GM18519 (cell line): ENCODE measurements around the gene CCDC78.

Source experiments
- ATAC-seq: cut with Tn5 transposase; IDR thresholded peaks from one replicate; pipeline ENCODE4 v1.9.1; 2021; ENCODE audit warnings: mild to moderate bottlenecking, moderate library complexity; ENCODE audit not compliant: unreplicated experiment, low FRiP score

Gene CCDC78

DNA sequence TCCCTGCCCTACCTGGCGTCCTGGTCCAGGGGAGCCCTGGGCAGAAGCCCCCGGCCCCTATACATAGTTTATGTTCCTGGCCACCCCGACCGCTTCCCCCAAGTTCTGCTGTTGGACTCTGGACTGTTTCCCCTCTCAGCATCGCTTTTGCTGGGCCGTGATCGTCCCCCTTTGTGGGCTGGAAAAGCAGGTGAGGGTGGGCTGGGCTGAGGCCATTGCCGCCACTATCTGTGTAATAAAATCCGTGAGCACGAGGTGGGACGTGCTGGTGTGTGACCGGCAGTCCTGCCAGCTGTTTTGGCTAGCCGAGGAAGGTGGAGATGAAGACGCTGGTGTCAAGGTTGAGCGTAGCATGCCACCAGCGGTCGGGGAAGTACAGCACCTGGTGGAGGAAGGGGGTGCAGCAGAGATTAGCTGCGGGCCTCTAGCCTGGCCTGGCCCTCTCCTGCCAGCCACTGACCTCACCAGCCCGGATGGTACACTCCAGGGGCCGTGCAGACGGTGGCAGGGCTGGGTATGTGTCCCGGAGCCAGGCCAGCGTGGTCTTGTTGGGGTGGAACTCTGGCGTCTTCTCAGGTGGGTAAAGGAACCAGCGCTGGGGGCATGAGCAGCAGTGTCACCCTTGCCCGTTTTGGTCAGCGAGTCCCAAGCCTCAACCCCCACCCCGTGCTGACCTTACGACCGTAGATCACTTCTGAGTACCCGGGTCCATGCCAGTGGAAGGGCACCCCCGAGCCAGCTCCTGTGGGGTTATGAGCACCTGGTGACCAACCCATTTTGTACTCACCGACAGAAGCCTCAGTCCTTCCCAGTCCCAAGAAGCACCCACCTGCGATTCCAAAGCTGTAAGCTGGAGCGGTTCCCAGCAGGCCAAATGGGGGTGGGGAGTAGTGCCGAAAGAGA lies 43.5 kb downstream of the CCDC78 start:
- no peak for ATAC-seq

DNA sequence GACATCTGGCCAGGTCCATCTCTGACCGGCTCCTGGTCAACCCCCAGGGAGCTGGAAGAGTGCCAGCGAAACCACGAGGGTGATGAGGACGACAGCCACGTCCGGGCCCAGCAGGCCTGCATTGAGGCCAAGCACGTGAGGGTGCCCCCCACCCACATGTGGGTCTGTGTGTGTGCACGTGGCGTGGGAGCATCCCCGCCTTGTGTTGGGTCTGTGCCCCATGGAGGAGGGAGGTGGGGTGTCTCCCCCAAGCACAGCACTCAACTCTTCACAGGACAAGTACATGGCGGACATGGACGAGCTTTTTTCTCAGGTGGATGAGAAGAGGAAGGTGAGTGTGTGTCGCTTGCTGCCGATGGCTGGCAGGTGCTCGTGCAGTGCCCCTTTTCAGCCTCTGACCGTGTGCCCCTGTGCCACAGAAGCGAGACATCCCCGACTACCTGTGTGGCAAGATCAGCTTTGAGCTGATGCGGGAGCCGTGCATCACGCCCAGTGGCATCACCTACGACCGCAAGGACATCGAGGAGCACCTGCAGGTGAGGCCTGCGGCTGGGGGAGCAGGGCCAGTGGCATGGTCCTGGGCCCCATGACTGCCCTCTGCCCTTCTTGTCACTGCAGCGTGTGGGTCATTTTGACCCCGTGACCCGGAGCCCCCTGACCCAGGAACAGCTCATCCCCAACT lies 44.4 kb downstream of the CCDC78 start:
- ATAC-seq = no peak

DNA sequence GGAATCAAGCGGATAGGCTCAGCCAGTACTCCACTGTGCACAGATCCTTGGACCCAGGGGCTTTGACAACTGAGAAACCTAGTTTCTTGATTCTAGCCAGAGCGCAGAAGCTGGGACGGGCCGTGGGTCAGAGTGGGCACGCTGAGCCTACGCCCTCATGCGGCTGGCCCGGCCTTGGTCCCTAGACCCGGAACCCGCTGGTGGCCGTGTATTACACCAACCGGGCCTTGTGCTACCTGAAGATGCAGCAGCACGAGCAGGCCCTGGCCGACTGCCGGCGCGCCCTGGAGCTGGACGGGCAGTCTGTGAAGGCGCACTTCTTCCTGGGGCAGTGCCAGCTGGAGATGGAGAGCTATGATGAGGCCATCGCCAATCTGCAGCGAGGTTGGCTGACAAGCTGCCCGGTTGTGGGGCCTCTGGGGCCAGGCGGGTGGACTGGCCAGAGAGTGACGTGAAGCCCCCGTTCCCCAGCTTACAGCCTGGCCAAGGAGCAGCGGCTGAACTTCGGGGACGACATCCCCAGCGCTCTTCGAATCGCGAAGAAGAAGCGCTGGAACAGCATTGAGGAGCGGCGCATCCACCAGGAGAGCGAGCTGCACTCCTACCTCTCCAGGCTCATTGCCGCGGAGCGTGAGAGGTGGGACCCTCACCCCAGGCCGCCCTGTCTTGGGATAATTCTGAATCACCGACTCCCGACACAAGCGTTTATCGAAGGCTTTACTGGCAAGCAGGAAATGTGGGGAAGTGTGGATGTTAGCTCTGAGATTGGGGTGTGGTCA lies 45.1 kb downstream of the CCDC78 start:
- no peak for ATAC-seq

DNA sequence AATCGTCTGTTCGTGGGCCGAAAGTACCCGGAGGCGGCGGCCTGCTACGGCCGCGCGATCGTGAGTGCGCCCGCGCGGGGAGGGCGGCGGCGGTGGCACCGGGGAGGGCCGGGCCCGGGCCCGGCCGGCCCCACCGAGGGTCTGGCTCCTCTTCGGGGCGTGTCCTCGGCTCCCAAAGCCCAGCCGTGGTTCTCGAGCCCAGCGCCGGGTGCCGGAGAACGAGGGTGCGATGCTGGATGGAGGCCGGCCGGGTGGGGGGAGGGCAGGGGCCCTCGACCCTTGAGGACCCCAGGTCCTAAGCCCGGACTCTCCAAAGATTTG lies 45.7 kb downstream of the CCDC78 start:
- no peak for ATAC-seq

DNA sequence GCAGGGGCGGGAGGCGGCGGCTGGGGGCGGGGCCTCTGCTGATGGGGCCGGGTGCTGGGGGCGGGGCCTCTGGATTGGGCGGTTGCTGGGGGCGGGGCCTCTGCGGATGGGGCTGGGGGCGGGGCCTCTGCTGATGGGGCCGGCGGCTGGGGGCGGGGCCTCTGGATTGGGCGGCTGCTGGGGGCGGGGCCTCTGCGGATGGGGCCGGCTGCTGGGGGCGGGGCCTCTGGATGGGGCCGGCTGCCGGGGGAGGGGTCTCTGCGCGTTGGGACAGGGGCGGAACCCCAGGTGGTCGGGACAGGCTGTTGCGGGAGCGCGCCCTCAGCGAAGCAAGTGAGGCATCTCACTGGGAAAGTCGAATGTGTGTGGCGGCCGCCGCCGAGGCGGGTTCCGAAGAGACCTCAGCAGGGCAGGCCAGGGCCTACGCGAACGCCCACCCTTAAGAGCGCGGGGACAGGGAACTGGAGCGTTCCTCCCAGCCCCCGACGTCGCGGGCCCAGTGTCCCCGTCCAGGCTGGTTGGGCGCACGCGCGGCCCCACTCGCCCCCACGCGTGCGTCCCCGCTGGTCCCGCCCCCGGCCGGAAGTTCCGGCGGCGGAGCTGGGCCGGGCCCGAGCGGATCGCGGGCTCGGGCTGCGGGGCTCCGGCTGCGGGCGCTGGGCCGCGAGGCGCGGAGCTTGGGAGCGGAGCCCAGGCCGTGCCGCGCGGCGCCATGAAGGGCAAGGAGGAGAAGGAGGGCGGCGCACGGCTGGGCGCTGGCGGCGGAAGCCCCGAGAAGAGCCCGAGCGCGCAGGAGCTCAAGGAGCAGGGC lies 46.2 kb downstream of the CCDC78 start, which contains the start of gene STUB1:
STUB1 (plus strand) TSS at position 597 of the 811 bp plus-strand sequence; CDS start at position 713, 116 bp downstream.
- ATAC-seq = peak; percentile 24

DNA sequence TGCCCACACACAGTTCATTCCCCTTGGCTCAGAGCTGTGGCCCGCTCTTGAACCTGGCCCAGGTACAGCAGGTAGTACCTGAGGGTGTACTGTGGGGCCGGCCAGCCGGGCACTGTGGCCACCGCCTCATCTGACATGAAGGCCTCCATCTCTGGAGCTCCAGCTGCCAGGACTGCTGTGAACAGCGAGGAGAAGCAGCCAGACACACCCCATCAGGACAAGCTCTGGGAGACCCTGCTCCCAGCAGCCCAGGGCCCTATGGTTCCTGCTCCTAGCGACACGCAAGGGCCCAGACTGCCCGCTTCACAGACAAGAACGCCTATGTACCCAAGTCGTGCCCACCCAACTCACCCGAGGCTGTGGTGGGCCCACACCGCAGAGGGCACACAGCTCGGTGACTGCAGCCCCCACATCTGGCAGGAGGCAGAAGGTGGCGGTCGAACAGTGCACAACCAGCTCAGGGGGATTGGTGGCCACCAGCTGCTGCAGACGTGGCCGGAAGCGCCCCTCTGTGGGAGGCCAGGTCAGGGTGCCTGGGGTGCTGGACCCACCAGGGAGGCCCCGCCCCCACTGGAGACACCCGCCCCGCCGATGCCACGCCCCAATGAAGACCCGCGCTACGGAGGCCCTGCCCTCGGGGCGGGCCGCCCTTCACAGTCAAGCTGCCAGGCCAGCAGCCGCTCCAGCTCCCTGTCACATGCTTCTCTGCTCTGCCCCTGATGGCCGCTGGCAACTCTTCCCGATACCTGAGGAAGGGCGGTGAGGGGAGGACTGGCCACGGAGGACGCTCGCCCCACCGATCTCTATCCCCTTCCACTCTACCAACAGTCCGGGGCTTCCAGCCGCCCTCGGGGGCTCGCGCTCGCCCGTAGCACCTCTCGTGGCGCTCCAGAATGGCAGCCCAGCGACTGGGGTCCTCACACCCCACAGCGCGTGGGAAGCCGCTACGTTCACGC lies 47.1 kb downstream of the CCDC78 start:
- no peak for ATAC-seq

DNA sequence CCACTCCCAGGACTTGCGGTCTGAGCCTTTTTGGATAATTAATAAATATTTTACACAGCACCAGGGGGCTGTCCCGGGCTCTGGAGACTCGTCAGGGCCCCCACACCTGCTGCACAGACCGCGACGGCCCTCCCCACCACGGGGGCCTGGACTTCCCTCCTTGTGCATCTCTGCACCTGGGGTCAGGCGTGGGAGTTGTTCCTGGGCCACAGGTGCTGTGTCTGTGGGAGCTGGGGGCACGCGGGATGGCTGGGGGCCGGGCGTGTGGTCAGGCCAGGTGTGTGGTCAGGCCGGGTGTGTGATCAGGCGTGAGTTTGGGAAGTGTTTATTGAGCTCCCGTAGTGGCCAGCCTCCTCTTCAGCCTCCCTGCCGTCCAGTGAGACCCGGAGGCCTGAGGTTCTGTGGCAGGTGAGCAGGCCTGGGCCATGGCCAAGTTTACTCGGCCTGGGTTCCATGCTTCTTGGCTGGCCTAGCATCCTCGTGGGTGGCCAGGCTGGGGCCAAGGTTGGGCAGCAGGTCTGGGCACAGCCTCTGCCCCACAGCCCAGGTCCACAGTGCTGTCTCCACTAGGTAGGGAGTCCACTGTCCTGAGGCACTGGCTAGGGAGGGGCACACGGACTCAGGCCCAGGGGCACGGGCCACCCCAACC lies 47.9 kb downstream of the CCDC78 start:
- ATAC-seq = no peak

DNA sequence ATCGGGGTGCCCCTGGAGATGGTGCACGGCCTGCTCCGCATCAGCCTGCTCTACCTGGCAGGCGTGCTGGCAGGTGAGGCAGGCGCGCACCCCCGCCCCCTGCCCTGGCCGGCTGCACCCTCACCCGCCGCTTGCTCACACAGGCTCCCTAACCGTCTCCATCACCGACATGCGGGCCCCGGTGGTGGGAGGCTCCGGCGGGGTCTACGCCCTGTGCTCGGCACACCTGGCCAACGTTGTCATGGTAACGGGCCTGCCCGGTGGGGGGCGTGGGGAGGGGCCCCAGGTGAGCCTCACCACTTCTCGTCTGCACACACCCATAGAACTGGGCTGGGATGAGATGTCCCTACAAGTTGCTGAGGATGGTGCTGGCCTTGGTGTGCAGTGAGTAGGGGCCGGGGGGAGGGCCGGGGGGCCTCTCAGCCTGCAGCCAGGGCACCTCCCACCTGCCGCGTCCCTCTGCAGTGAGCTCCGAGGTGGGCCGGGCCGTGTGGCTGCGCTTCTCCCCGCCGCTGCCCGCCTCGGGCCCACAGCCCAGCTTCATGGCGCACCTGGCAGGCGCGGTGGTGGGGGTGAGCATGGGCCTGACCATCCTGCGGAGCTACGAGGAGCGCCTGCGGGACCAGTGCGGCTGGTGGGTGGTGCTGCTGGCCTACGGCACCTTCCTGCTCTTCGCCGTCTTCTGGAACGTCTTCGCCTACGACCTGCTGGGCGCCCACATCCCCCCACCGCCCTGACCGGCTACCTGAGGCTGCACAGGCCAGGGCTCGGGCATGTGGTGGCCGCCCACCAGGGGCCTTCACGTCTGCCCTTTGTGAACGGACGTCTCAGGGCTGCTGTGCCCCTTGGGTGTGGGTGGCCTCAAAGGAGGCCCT lies 48.7 kb downstream of the CCDC78 start:
- ATAC-seq = no peak

DNA sequence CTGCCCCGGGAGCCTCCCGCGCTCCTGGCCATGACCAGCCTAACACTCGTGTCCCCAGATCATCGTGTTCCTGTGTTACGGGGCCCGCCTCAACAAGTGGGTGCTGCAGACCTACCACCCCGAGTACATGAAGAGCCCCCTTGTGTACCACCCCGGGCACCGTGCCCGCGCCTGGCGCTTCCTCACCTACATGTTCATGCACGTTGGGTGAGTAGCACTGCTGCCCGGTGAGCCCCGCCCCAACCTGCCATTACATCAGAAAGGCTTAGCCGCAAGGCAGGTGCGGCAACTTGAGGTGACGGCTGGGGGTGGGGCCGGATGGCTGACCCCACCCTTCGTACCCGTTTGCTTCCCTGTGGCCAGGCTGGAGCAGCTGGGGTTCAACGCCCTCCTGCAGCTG lies 49.3 kb downstream of the CCDC78 start:
- no peak for ATAC-seq

DNA sequence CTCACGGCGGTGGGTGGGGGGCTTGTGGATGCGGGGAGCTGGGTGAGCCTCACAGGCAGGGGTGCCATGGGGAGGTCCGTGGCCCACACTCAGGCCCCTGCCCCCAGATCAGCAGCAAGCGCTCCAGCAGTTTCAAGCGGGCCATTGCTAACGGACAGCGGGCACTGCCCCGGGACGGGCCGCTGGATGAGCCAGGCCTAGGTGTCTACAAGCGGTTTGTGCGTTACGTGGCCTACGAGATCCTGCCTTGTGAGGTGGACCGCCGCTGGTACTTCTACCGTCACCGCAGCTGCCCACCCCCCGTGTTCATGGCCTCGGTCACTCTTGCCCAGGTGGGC lies 49.7 kb downstream of the CCDC78 start:
- no peak for ATAC-seq

DNA sequence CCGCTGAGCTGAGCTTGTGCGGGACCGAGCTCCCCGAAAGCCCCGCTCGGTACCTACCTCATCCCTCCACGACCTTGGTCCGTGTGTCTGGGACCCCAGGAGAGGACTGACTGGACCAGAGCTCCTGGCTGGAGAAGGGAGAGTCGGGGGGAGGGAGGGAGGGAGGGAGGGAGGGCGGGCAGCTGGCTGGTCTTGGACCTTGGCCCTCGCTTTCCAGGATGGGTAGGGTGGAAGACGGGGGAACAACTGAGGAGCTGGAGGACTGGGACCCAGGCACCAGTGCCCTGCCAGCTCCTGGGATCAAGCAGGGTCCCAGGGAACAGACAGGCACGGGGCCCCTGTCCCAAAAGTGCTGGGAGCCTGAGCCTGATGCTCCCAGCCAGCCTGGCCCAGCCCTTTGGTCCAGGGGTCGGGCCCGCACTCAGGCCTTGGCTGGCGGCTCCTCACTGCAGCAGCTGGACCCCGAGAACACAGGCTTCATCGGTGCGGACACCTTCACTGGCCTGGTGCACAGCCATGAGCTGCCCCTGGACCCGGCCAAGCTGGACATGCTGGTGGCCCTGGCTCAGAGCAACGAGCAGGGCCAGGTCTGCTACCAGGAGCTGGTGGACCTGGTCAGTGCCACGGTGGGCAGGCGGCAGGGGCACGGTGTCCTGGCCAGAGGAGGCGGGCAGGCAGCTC lies 50.2 kb downstream of the CCDC78 start:
- no peak for ATAC-seq

DNA sequence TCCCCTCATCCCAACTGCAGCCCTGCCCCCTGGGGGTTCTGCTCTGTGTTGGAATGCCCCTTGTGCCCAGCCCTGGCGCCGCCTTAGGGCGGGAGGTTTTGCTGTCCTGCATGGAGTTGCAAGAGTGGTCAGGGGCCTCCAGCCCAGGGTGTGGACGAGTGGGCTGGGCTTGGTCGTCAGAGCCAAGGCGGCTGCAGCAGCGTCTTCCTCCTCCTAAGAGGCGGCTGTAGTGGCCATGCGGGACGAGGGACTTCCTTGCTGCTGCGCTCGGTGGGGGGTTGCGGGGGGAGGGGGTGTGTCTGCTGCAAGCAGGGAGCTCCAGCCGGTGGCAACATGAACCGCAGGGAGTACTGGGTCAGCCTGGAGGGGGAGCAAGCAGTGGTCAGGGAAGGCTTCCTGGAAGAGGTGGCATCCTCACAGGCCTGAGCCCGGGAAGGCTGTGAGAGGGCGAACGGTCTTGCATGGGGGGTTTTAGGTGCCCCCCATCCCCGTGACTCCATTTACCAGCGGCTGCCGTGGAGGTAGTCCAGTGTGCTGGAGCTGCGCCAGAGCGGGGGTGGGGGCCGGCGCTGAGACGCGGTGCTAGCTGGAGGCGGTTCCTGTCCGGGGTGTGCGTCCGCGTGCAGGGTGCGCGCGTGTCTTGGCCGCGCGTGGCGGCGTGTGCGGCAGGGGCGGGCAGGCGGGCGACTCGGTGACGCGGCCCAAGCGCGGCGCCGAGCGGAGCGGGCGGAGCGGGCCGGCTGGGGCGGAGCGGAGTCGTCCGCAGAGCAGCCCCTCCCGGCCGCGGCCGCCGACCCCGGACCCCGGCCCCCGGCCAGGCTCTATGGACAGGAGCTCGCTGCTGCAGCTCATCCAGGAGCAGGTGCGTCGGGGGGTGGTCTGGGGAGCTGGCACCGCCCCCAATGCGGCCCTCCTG lies 51.0 kb downstream of the CCDC78 start, which contains the start of gene RHBDL1:
RHBDL1 (plus strand) TSS at position 704 of the 916 bp plus-strand sequence; CDS start at position 824, 120 bp downstream.
- ATAC-seq = no peak

DNA sequence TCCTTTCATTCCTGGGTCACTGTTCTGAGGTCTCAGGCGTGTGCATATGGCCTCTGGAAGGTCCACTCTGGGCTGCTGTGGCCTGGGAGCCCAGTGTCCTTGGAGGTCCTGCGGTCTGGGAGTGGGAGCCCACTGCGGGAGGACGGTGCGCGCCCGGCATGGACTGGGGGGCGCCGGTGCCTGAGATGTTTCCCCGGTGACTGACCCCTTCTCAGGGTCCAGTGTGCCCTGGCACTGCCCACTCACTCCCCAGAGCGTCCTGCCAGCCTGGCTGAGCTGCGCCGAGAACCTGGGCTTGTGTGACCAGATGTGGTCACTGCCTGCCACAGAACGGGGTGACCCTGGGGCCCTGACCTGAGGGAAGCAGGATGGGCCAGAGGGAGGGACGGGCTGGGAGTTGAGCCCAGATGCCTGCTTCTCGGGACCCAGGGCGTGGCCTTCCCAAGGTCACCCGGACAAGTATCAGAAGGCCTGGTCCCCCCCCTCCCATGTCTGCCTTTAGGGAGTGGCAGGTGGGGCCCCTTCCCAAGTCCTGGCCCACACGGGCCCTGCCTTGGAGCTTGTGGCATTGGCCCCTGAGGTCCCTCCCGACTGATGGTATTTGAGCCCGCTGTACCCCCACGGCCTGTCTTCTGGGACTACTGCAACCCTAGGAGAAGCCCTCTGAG lies 51.9 kb downstream of the CCDC78 start:
- no peak for ATAC-seq

DNA sequence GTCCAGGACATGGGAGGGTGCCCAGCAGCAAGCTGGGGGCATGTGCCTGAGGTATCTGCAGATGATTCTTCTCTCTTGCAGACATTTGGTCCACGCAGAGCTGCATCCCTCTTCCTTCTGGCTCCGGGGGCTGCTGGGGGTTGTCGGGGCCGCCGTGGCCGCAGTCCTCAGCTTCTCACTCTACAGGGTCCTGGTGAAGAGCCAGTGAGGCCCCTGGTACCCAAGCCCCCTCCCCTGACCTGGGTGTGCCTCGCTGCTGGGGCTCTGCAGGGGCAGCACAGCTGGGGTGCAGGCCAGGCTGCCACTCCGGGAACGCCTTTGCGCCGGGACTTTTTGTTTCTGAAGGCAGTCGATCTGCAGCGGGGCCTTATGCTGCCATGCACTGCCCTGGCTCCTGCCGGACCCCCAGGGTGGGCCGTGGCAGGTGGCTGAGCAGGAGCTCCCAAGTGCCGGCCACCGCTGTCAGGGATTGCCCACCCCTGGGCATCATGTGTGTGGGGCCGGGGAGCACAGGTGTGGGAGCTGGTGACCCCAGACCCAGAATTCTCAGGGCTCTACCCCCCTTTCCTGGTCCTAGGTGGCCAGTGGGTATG lies 52.7 kb downstream of the CCDC78 start:
- ATAC-seq = no peak

DNA sequence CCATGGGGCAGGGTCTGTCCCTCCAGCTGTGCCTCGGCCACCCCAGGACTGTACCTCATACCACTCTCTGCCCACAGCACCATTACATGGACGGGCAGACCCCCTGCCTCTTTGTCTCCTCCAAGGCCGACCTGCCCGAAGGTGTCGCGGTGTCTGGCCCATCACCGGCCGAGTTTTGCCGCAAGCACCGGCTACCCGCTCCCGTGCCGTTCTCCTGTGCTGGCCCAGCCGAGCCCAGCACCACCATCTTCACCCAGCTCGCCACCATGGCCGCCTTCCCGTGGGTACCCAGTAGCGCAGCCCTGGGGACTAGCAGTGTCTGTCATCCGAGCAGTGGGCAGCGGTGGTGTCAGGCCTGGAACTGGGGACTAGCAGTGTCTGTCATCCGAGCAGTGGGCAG lies 53.4 kb downstream of the CCDC78 start:
- no peak for ATAC-seq
